SK-N-SH (cell line): ENCODE measurements around the gene PBOV1. TPM values are rescaled to one million over a fixed set of nuclear protein-coding genes. Genes with fewer than 3 reads are reported as not detected.

Experiments
- CTCF ChIA-PET: fragments of 300-600, 350-600 bp; formaldehyde crosslinking; extraction: SDS; loops from one replicate; lab custom pipeline; 2021; lab: Yijun Ruan, JAX
- POLR2A ChIA-PET: fragments of 350-600 bp; sonication (Branson Sonifier 250); formaldehyde crosslinking; extraction: SDS; loops from one replicate; lab custom pipeline; 2020; ENCODE audit warnings: antibody characterized with exemption, inconsistent platforms; lab: Yijun Ruan, JAX
- DNase-seq: peaks from one replicate; pipeline ENCODE4 v3.0.0; 2012
- H2AFZ ChIP-seq: fragments of 200-600 bp; sonication (generic); 2 replicates; pipeline ENCODE4 v1.8.1; 2016; ENCODE audit warnings: antibody characterized with exemption, mild to moderate bottlenecking, low read depth
- H3F3A ChIP-seq: fragments of 200-600 bp; sonication (generic); replicated peaks from 2 replicates; pipeline ENCODE3; 2016; ENCODE audit warnings: antibody characterized with exemption, mild to moderate bottlenecking; ENCODE audit not compliant: insufficient read depth
- H3K27ac ChIP-seq, 2 experiments: fragments of 200-500 bp in 1 of 2; fragments of 200-600 bp in 1 of 2; sonication (Bioruptor generic) in 1 of 2; sonication (generic), shearing (Covaris generic) in 1 of 2; 2 replicates each; pipeline versions ENCODE4 v1.5.1 to v1.6.1; 2014 to 2016; ENCODE audit warnings: low read depth in 2 of 2, inconsistent platforms in 1 of 2, low read length in 1 of 2, mild to moderate bottlenecking in 1 of 2, mixed read lengths in 1 of 2
- H3K27me3 ChIP-seq: fragments of 200-600 bp; sonication (generic), shearing (Covaris generic); 2 replicates; pipeline ENCODE4 v1.6.1; 2016; ENCODE audit warnings: mixed run types; ENCODE audit not compliant: insufficient read depth
- H3K36me3 ChIP-seq, 2 experiments: fragments of 200-500 bp in 1 of 2; fragments of 200-600 bp in 1 of 2; sonication (Bioruptor generic) in 1 of 2; sonication (generic) in 1 of 2; replicated peaks in 1 of 2; 2 replicates each; pipeline versions ENCODE3 to v1.5.1; 2014 to 2016; ENCODE audit warnings: low read length in 1 of 2, mild to moderate bottlenecking in 1 of 2; ENCODE audit not compliant: insufficient read depth in 2 of 2, control insufficient read depth in 1 of 2
- H3K4me1 ChIP-seq, 2 experiments: fragments of 200-500 bp in 1 of 2; fragments of 200-600 bp in 1 of 2; sonication (Bioruptor generic) in 1 of 2; sonication (generic), shearing (Covaris generic) in 1 of 2; 2 replicates each; pipeline versions ENCODE4 v1.5.1 to v1.6.1; 2014 to 2016; ENCODE audit warnings: low read depth in 1 of 2, low read length in 1 of 2, mixed run types in 1 of 2; ENCODE audit not compliant: insufficient read depth in 2 of 2, control insufficient read depth in 1 of 2
- H3K4me2 ChIP-seq: fragments of 200-600 bp; sonication (generic), shearing (Covaris generic); 2 replicates; pipeline ENCODE4 v1.6.1; 2017; ENCODE audit warnings: mixed run types
- H3K4me3 ChIP-seq, 2 experiments: fragments of 200-500 bp in 1 of 2; fragments of 200-600 bp in 1 of 2; sonication (Bioruptor generic) in 1 of 2; sonication (generic), shearing (Covaris generic) in 1 of 2; 2 replicates each; pipeline versions ENCODE4 v1.5.1 to v1.8.1; 2014 to 2016; ENCODE audit warnings: low read depth in 2 of 2, inconsistent platforms in 1 of 2, low read length in 1 of 2, mild to moderate bottlenecking in 1 of 2, mixed read lengths in 1 of 2, moderate library complexity in 1 of 2
- H3K79me2 ChIP-seq: fragments of 200-600 bp; sonication (generic); 2 replicates; pipeline ENCODE4 v1.8.1; 2017; ENCODE audit warnings: mild to moderate bottlenecking; ENCODE audit not compliant: insufficient read depth
- H3K9ac ChIP-seq: fragments of 200-600 bp; sonication (generic); 2 replicates; pipeline ENCODE4 v1.6.1; 2017; ENCODE audit warnings: mixed run types
- H3K9me2 ChIP-seq: fragments of 200-600 bp; sonication (generic); 2 replicates; pipeline ENCODE4 v1.6.1; 2017; ENCODE audit warnings: mixed run types
- H3K9me3 ChIP-seq: fragments of 200-600 bp; sonication (generic); 2 replicates; pipeline ENCODE4 v1.6.1; 2017; ENCODE audit warnings: mixed run types, mild to moderate bottlenecking, moderate library complexity
- H4K20me1 ChIP-seq: fragments of 200-600 bp; sonication (generic); 2 replicates; pipeline ENCODE4 v1.6.1; 2017; ENCODE audit warnings: mild to moderate bottlenecking, mixed run types; ENCODE audit not compliant: insufficient read depth
- FOSL2 ChIP-seq: IDR thresholded peaks from 2 replicates; pipeline ENCODE4 v1.4.0; 2012; ENCODE audit warnings: low read depth, mild to moderate bottlenecking, moderate library complexity, borderline replicate concordance
- FOXJ3 ChIP-seq: sonication (generic); formaldehyde crosslinking; IDR thresholded peaks from 2 replicates; pipeline ENCODE4 v1.5.1; 2020; ENCODE audit warnings: mild to moderate bottlenecking, missing genetic modification reagents
- FOXM1 ChIP-seq: IDR thresholded peaks from 2 replicates; pipeline ENCODE4 v1.4.0; 2012; ENCODE audit warnings: low read depth, mild to moderate bottlenecking
- MXI1 ChIP-seq: IDR thresholded peaks from 2 replicates; pipeline ENCODE4 v1.6.1; 2012; ENCODE audit warnings: mild to moderate bottlenecking, low read depth, low read length, improper control_type of control experiment
- NFIC ChIP-seq: IDR thresholded peaks from 2 replicates; pipeline ENCODE4 v1.4.0; 2012; ENCODE audit warnings: borderline replicate concordance
- NRF1 ChIP-seq: IDR thresholded peaks from 2 replicates; pipeline ENCODE4 v1.6.1; 2012; ENCODE audit warnings: low read depth, mild to moderate bottlenecking, low read length
- POLR2AphosphoS5 ChIP-seq: IDR thresholded peaks from 2 replicates; pipeline ENCODE4 v1.6.1; 2012; ENCODE audit warnings: low read depth, low read length
- RCOR1 ChIP-seq: fragments of 150-350 bp; IDR thresholded peaks from 2 replicates; pipeline ENCODE4 v1.6.1; 2017; ENCODE audit warnings: antibody characterized with exemption, low read length
- REST ChIP-seq: IDR thresholded peaks from 2 replicates; pipeline ENCODE4 v1.6.1; 2012; ENCODE audit warnings: mild to moderate bottlenecking, low read depth, low read length, moderate library complexity
- RXRA ChIP-seq: IDR thresholded peaks from 2 replicates; pipeline ENCODE4 v1.4.0; 2012; ENCODE audit warnings: low read depth, mild to moderate bottlenecking, borderline replicate concordance
- SIN3A ChIP-seq: IDR thresholded peaks from 2 replicates; pipeline ENCODE4 v1.6.1; 2012; ENCODE audit warnings: low read depth, mild to moderate bottlenecking, low read length, moderate library complexity, borderline replicate concordance
- SMC3 ChIP-seq: IDR thresholded peaks from 2 replicates; pipeline ENCODE4 v1.6.1; 2012; ENCODE audit warnings: low read depth, low read length, improper control_type of control experiment
- TAF1 ChIP-seq: IDR thresholded peaks from 2 replicates; pipeline ENCODE4 v1.6.1; 2012; ENCODE audit warnings: low read depth, mild to moderate bottlenecking, low read length, moderate library complexity, borderline replicate concordance
- TCF12 ChIP-seq: IDR thresholded peaks from 2 replicates; pipeline ENCODE4 v1.4.0; 2012
- TEAD4 ChIP-seq: IDR thresholded peaks from 2 replicates; pipeline ENCODE4 v1.4.0; 2012; ENCODE audit warnings: mild to moderate bottlenecking, borderline replicate concordance; ENCODE audit not compliant: insufficient read depth
- YY1 ChIP-seq: IDR thresholded peaks from 2 replicates; pipeline ENCODE4 v1.4.0; 2012; ENCODE audit warnings: low read depth, mild to moderate bottlenecking
- WGBS: methylation state at CpG from one replicate; pipeline ENCODE4 v1.1.6; 2017; ENCODE audit warnings: low lambda C conversion rate; 5-methylcytosine and 5-hydroxymethylcytosine counted together
- polyA plus RNA-seq, 3 experiments: library from polyadenylated mRNA; depleted of rRNA; stranded (reverse); fragments of >200 nt; gene quantifications; 2 replicates each; pipeline ENCODE4 v1.2.3, GENCODE V29; 2012
- TF ChIP-seq, protein P1 (sequence below): IDR thresholded peaks from 2 replicates; pipeline ENCODE4 v1.4.0; 2012; ENCODE audit warnings: low read depth, borderline replicate concordance
- TF ChIP-seq, protein P2 (sequence below): fragments of 150-350 bp; IDR thresholded peaks from 2 replicates; pipeline ENCODE4 v1.6.1; 2016; ENCODE audit warnings: mild to moderate bottlenecking, low read depth, low read length

The PBOV1 gene
- not detected in 2 replicates for polyA plus RNA-seq (2012; rRNA removed)
- not detected in 2 replicates for polyA plus RNA-seq (2012; cell fraction: cytosol; rRNA removed)
- not detected in 2 replicates for polyA plus RNA-seq (2012; cell fraction: nucleus; rRNA removed)

- no peak for TF ChIP-seq FOSL2
- Histone ChIP-seq H3K9me3 (no peaks in the 10 kb centered on the region), H3F3A (no peaks in the 10 kb centered on the region), H3K4me2 (no peak within 1 kb of the TSS), H3K27ac (no peak within 1 kb of the TSS), H3K9me2 (no peaks in the 10 kb centered on the region), H3K4me3 (no peak within 1 kb of the TSS), H3K36me3 (no peaks in the 10 kb centered on the region), H3K79me2 (no peaks in the 10 kb centered on the region), H3K27me3 (no peaks in the 10 kb centered on the region), H4K20me1 (no peaks in the 10 kb centered on the region), H2AFZ (no peak within 1 kb of the TSS), H3K9ac (no peak within 1 kb of the TSS), H3K4me1 (no peaks in the 10 kb centered on the region)
- WGBS, result 3% methylated on average over 2 of the region's 2 CpGs
- no peak for DNase-seq
- ChIA-PET POLR2A (no interaction called here), CTCF (no interaction called here)
Observed at GRCh38 chr6:138218449-138218848, at the start of gene PBOV1. Gene PBOV1 (minus strand): TSS chr6:138218491. CDS start chr6:138218395, 96 bp downstream.

DNA sequence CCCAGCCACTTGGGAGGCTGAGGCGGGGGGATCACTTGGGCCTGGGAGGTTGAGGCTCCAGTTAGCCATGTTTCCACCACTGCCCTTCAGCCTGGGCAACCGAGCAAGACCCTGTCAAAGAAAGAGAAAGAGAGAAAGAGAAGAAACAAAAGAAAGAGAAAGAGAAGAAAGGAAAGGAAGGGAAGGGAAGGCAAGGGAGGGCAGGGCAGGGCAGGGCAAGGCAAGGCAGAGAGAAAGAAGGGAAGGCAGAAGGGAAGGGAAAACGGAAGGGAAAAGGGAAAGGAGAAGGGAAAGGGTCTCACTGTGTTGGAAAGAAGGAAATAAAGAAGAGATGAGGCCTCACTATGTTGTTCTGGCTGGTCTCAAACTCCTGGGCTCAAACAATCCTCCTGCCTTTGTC, 47.8 kb upstream of the PBOV1 start:
- no peak overlapping the region for H2AFZ ChIP-seq
- CTCF ChIA-PET, result interaction anchor here (1.0 kb wide), 1 partner anchor 43 kb away, joined by 4 read pairs; no protein-coding TSS in a partner anchor
- no peak overlapping the region for H3K27ac ChIP-seq
- H4K20me1 ChIP-seq, result no peaks in the 10 kb centered on the region
- no peaks in the 10 kb centered on the region for H3K36me3 ChIP-seq
- TF ChIP-seq RCOR1 (no peak), REST (no peak), MXI1 (no peak), TEAD4 (no peak), TAF1 (no peak), SMC3 (no peak), RXRA (no peak), TCF12 (no peak), FOXM1 (no peak), FOXJ3 (CRISPR knock-in tag) (no peak), YY1 (no peak), NRF1 (no peak), NFIC (no peak), SIN3A (no peak), POLR2AphosphoS5 (no peak)
- TF ChIP-seq, protein P1, sequence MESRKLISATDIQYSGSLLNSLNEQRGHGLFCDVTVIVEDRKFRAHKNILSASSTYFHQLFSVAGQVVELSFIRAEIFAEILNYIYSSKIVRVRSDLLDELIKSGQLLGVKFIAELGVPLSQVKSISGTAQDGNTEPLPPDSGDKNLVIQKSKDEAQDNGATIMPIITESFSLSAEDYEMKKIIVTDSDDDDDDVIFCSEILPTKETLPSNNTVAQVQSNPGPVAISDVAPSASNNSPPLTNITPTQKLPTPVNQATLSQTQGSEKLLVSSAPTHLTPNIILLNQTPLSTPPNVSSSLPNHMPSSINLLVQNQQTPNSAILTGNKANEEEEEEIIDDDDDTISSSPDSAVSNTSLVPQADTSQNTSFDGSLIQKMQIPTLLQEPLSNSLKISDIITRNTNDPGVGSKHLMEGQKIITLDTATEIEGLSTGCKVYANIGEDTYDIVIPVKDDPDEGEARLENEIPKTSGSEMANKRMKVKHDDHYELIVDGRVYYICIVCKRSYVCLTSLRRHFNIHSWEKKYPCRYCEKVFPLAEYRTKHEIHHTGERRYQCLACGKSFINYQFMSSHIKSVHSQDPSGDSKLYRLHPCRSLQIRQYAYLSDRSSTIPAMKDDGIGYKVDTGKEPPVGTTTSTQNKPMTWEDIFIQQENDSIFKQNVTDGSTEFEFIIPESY, result no peak
- TF ChIP-seq, protein P2, sequence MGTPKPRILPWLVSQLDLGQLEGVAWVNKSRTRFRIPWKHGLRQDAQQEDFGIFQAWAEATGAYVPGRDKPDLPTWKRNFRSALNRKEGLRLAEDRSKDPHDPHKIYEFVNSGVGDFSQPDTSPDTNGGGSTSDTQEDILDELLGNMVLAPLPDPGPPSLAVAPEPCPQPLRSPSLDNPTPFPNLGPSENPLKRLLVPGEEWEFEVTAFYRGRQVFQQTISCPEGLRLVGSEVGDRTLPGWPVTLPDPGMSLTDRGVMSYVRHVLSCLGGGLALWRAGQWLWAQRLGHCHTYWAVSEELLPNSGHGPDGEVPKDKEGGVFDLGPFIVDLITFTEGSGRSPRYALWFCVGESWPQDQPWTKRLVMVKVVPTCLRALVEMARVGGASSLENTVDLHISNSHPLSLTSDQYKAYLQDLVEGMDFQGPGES, result no peak
- no peaks in the 10 kb centered on the region for H3K27me3 ChIP-seq
- H3K79me2 ChIP-seq, result no peaks in the 10 kb centered on the region
- no peaks in the 10 kb centered on the region for H3K9me2 ChIP-seq
- H3K4me1 ChIP-seq, result no peaks in the 10 kb centered on the region
- no peak overlapping the region for H3K9ac ChIP-seq
- H3K4me3 ChIP-seq, result no peak overlapping the region
- no peaks in the 10 kb centered on the region for H3K9me3 ChIP-seq
- WGBS, result 12% methylated on average over 3 of the region's 3 CpGs
- no peaks in the 10 kb centered on the region for H3F3A ChIP-seq
- POLR2A ChIA-PET, result no interaction called here
- H3K4me2 ChIP-seq, result no peak overlapping the region
- DNase-seq, result no peak
